Measurements from ENCODE around the gene PNMA6E. TPM values are rescaled to one million over a fixed set of nuclear protein-coding genes. Genes with fewer than 3 reads are reported as not detected.
"Not testable (repeated sequence)": the region's sequence is repeated elsewhere in the genome, so short reads cannot be mapped to it uniquely, and the experiment has no call there.

PNMA6E gene
- total RNA-seq, 1 donor from 2014 or later, result not detected

- DNase-seq (ENCODE audit: low read depth), result no peak
- no peak overlapping the region for H3K4me3 ChIP-seq (ENCODE audit: low read depth, low read length)
- H3K36me3 ChIP-seq (ENCODE audit: control insufficient read depth, insufficient read depth, low read length), result no peaks in the 10 kb centered on the region
- no peaks in the 10 kb centered on the region for H3K27me3 ChIP-seq (ENCODE audit: control insufficient read depth, insufficient read depth, low read length)
- TF ChIP-seq, protein P1, sequence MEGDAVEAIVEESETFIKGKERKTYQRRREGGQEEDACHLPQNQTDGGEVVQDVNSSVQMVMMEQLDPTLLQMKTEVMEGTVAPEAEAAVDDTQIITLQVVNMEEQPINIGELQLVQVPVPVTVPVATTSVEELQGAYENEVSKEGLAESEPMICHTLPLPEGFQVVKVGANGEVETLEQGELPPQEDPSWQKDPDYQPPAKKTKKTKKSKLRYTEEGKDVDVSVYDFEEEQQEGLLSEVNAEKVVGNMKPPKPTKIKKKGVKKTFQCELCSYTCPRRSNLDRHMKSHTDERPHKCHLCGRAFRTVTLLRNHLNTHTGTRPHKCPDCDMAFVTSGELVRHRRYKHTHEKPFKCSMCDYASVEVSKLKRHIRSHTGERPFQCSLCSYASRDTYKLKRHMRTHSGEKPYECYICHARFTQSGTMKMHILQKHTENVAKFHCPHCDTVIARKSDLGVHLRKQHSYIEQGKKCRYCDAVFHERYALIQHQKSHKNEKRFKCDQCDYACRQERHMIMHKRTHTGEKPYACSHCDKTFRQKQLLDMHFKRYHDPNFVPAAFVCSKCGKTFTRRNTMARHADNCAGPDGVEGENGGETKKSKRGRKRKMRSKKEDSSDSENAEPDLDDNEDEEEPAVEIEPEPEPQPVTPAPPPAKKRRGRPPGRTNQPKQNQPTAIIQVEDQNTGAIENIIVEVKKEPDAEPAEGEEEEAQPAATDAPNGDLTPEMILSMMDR (IDR thresholded peaks at IDR 0.05; ENCODE audit: insufficient read depth, low read length, severe bottlenecking), result no peak
- FAIRE-seq, result no peak
Observed at GRCh38 chrX:153396320-153397195, 4.6 kb downstream of the PNMA6E start.

GRCh38 chrX:153395613-153396319 is 5.4 kb downstream of the PNMA6E start:
- TF ChIP-seq, protein P1 (IDR thresholded peaks at IDR 0.05; ENCODE audit: insufficient read depth, low read length, severe bottlenecking), result no peak
- Histone ChIP-seq H3K27me3 (ENCODE audit: control insufficient read depth, insufficient read depth, low read length) (no peaks in the 10 kb centered on the region), H3K36me3 (ENCODE audit: control insufficient read depth, insufficient read depth, low read length) (no peaks in the 10 kb centered on the region), H3K4me3 (ENCODE audit: low read depth, low read length) (no peak overlapping the region)
- DNase-seq (ENCODE audit: low read depth) (no peak), FAIRE-seq (no peak)

DNA sequence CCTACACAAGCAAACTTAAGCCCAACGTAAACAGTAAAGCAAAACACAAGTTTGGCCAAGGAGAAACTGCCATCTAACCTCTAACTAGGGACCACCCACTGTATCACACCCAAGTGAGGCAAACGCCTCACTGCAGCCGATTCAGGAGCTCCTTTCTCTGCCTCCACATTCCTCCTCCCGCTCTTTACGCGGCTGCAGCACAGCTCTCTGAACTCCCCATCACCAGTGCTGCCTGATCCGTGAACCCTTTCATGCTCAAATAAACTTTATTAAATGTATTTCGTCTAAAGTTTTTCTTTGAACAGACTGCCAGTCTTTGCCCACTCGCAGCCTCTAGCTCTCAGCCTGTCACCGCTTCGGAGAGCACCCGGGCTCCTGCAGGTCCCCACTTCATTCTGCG is 6.5 kb downstream of the PNMA6E start:
- no peak overlapping the region for H3K4me3 ChIP-seq (ENCODE audit: low read depth, low read length)
- DNase-seq (ENCODE audit: low read depth) (no peak), FAIRE-seq (no peak)
- no peaks in the 10 kb centered on the region for H3K36me3 ChIP-seq (ENCODE audit: control insufficient read depth, insufficient read depth, low read length)
- TF ChIP-seq, protein P1 (IDR thresholded peaks at IDR 0.05; ENCODE audit: insufficient read depth, low read length, severe bottlenecking), result no peak
- no peaks in the 10 kb centered on the region for H3K27me3 ChIP-seq (ENCODE audit: control insufficient read depth, insufficient read depth, low read length)

- H3K4me3 ChIP-seq (ENCODE audit: low read depth, low read length), result no peak overlapping the region
- TF ChIP-seq, protein P1 (IDR thresholded peaks at IDR 0.05; ENCODE audit: insufficient read depth, low read length, severe bottlenecking), result no peak
- FAIRE-seq (no peak), DNase-seq (ENCODE audit: low read depth) (no peak)
- H3K27me3 ChIP-seq (ENCODE audit: control insufficient read depth, insufficient read depth, low read length), result no peaks in the 10 kb centered on the region
- H3K36me3 ChIP-seq (ENCODE audit: control insufficient read depth, insufficient read depth, low read length), result no peaks in the 10 kb centered on the region
Observed at GRCh38 chrX:153392642-153393321, 8.4 kb downstream of the PNMA6E start.

DNA sequence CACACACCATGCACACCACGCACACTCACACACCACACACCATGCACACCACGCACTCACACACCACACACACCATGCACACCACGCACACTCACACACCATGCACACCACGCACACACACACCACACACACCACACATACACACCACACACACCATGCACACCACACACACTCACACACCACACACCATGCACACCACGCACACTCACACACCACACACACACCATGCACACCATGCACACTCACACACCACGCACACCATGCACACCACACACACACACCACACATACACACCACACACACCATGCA is 11.7 kb downstream of the PNMA6E start:
- not testable (repeated sequence) for H3K36me3 ChIP-seq (ENCODE audit: control insufficient read depth, insufficient read depth, low read length); H3K27me3 ChIP-seq (ENCODE audit: control insufficient read depth, insufficient read depth, low read length); DNase-seq (ENCODE audit: low read depth); H3K4me3 ChIP-seq (ENCODE audit: low read depth, low read length); FAIRE-seq
